Calu3 (cell line): ENCODE data around the gene GGCT. TPM values are rescaled to one million over a fixed set of nuclear protein-coding genes. Genes with fewer than 3 reads are reported as not detected.
A peak's percentile ranks its signal among the peaks of the same experiment; 100 is the strongest.

Experiments
- BruUV-seq: library from RNA; stranded (reverse); fragments of 400-500 nt; replicated peaks from 2 replicates; lab custom pipeline; 2021; lab: Mats Ljungman, UMichigan
- CTCF ChIA-PET: fragments of 300-600 bp; sonication (Branson Sonifier 250); formaldehyde crosslinking; loops from one replicate; lab custom pipeline; 2022; ENCODE audit warnings: antibody characterized with exemption; lab: Charles Lee
- DNase-seq: peaks from one replicate; pipeline ENCODE4 v3.0.0; 2022
- H3K27ac Mint-ChIP-seq: one replicate; pipeline ENCODE4 v1.8.0; 2022; ENCODE audit warnings: mixed read lengths; ENCODE audit not compliant: unreplicated experiment
- H3K27me3 Mint-ChIP-seq: one replicate; pipeline ENCODE4 v1.8.0; 2022; ENCODE audit warnings: mixed read lengths; ENCODE audit not compliant: unreplicated experiment
- H3K36me3 Mint-ChIP-seq: one replicate; pipeline ENCODE4 v1.8.0; 2022; ENCODE audit warnings: mild to moderate bottlenecking, moderate library complexity, mixed read lengths; ENCODE audit not compliant: insufficient read depth, unreplicated experiment
- H3K4me1 Mint-ChIP-seq: one replicate; pipeline ENCODE4 v1.8.0; 2022; ENCODE audit warnings: mild to moderate bottlenecking, low read depth, mixed read lengths; ENCODE audit not compliant: unreplicated experiment
- H3K4me3 Mint-ChIP-seq: one replicate; pipeline ENCODE4 v1.8.0; 2022; ENCODE audit warnings: mild to moderate bottlenecking, low read depth, moderate library complexity, mixed read lengths; ENCODE audit not compliant: unreplicated experiment
- H3K9me3 Mint-ChIP-seq: one replicate; pipeline ENCODE4 v1.8.0; 2022; ENCODE audit warnings: low read depth, mixed read lengths; ENCODE audit not compliant: unreplicated experiment
- CTCF ChIP-seq: fragments of 200-600 bp; IDR thresholded peaks from one replicate; pipeline ENCODE4 v1.8.0; 2022; ENCODE audit warnings: antibody characterized with exemption; ENCODE audit not compliant: unreplicated experiment
- intact Hi-C: fragments of 100-400 bp; cut with micrococcal nuclease; formaldehyde crosslinking; loops from one replicate; pipeline ENCODE4 v1.10.0; 2022; ENCODE audit not compliant: unreplicated experiment
- total RNA-seq: library from RNA; stranded (reverse); gene quantifications from 2 replicates; pipeline ENCODE4 v1.2.3, GENCODE V29; 2022

The GGCT gene
- total RNA-seq, 1 experiment from 2014 or later: 90.6 TPM

DNA sequence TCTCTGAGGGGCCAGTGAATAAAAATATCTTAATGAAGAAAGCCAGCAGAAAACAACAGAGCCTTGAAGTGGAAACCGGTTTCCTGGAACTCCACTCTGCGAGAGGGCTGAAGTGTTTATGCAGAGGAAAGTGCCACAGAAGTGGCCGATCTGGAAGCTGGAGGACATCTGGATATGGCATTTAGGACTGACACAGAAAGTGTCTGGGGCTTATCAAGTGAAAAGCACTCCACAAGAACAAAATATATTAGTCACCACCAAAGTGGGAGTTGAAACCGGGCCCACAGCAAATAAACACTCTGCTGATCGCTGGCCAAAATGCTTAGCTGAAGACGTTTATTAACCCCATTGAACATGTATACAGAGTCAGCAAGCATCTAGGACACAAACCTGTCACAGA is 33.9 kb downstream of the GGCT start:
- Mint-ChIP-seq H3K4me1 (peaks cover 11% of the 10 kb centered on the region), H3K27me3 (no peaks in the 10 kb centered on the region), H3K9me3 (no peaks in the 10 kb centered on the region), H3K36me3 (no peaks in the 10 kb centered on the region), H3K4me3 (no peak overlapping the region), H3K27ac (no peak overlapping the region)
- no TSS peak for BruUV-seq
- CTCF ChIA-PET: no interaction called here
- intact Hi-C loops: no loop called here
- DNase-seq: no peak
- no peak for TF ChIP-seq CTCF

DNA sequence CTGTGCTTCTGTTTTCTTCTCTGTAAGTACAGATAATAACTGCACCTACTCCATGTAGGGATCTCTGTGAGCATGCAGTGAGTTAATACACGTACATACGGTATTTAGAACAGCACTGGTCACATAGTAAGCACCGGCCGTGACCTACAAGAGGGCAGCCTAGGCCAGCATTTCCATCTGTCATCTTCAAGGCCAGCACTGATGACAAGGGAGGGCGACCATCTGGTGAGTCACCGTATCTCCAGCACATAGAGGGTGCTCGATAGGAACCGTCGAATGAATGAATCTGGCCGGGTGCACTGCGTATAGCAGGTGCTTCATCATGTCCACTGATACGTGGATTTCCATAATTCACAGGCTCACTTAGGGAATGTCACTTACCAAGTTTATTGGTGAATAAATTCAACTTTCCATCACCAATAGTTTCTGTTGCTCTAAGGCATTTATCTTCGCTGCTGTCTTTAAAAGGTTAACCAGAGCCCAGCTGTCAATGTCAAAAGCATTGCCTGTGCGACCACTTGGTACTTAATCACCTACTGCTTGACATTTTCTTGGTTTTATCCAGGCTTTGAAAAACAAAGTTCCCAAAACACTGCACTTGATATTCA is 34.4 kb downstream of the GGCT start:
- no TSS peak for BruUV-seq
- no peaks in the 10 kb centered on the region for H3K36me3 Mint-ChIP-seq
- no peak for DNase-seq
- CTCF ChIA-PET: no interaction called here
- H3K4me3 Mint-ChIP-seq: no peak overlapping the region
- H3K4me1 Mint-ChIP-seq: peaks cover 11% of the 10 kb centered on the region
- no peak overlapping the region for H3K27ac Mint-ChIP-seq
- no peaks in the 10 kb centered on the region for H3K9me3 Mint-ChIP-seq
- no peaks in the 10 kb centered on the region for H3K27me3 Mint-ChIP-seq
- intact Hi-C loops: no loop called here
- TF ChIP-seq CTCF: no peak

DNA sequence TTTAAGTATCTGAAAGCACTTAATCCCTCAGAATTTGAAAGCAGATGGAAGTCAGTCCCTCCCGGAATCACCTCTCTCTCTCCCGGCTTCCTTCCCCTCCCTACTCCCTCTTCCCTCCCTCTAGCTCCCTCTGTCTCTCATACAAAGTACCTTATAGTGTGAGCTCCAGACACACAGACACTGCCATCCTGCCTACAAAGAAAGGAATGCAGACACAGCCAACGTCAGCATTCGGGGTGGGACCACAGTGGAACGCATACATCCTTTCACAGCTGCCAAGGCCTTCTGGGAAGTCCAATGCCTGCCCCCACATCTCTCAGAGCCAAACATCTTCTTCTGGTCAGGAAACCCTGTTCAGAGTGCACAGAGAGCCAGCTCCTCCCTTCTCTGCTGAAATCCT is 35.3 kb downstream of the GGCT start:
- peak; percentile 78 for DNase-seq
- H3K9me3 Mint-ChIP-seq: no peaks in the 10 kb centered on the region
- H3K36me3 Mint-ChIP-seq: no peaks in the 10 kb centered on the region
- no peak overlapping the region for H3K27ac Mint-ChIP-seq
- H3K4me1 Mint-ChIP-seq: peaks cover 11% of the 10 kb centered on the region
- no peak overlapping the region for H3K4me3 Mint-ChIP-seq
- BruUV-seq: no TSS peak
- H3K27me3 Mint-ChIP-seq: no peaks in the 10 kb centered on the region
- intact Hi-C loops: no loop called here
- peak; percentile 33 for TF ChIP-seq CTCF
- CTCF ChIA-PET: interaction anchor here (1.5 kb wide), 1 partner anchor 9 kb away, joined by 4 read pairs; the partner anchor contains the start of gene NOD1

GRCh38 chr7:30468791-30469190 is 35.8 kb downstream of the GGCT start:
- Mint-ChIP-seq H3K9me3 (no peaks in the 10 kb centered on the region), H3K4me3 (no peak overlapping the region), H3K4me1 (peaks cover 11% of the 10 kb centered on the region), H3K36me3 (no peaks in the 10 kb centered on the region), H3K27ac (no peak overlapping the region), H3K27me3 (no peaks in the 10 kb centered on the region)
- no peak for TF ChIP-seq CTCF
- no peak for DNase-seq
- no TSS peak for BruUV-seq
- CTCF ChIA-PET: interaction anchor here (1.5 kb wide), 1 partner anchor 10 kb away, joined by 4 read pairs; the partner anchor contains the start of gene NOD1
- intact Hi-C loops: no loop called here
